A549 (cell line): ENCODE measurements around the gene MPZL2.

Source experiments
- BHLHE40 ChIP-seq: IDR thresholded peaks from 2 replicates; pipeline ENCODE4 v1.6.1; 2012; ENCODE audit warnings: low read depth, low read length, inconsistent platforms
- EP300 ChIP-seq, 2 experiments: fragments of >200 bp; sonication (Bioruptor Twin); formaldehyde crosslinking; IDR thresholded peaks; 2 replicates in 1 of 2; 3 replicates in 1 of 2; pipeline ENCODE4 v1.6.1; 2016 to 2017
- FOSL2 ChIP-seq, 2 experiments: fragments of 450-650 bp in 1 of 2; fragments of >200 bp in 1 of 2; sonication (Bioruptor Twin) in 1 of 2; formaldehyde crosslinking; IDR thresholded peaks; 2 replicates each; pipeline versions ENCODE4 v1.5.0 to v1.6.1; 2016 to 2020; ENCODE audit warnings: mild to moderate bottlenecking in 1 of 2, moderate library complexity in 1 of 2
- HDAC2 ChIP-seq: fragments of 200-600 bp; sonication (generic); IDR thresholded peaks from 2 replicates; pipeline ENCODE4 v1.6.1; 2016
- POLR2A ChIP-seq: IDR thresholded peaks from 2 replicates; pipeline ENCODE4 v1.6.1; 2012; ENCODE audit warnings: mild to moderate bottlenecking, low read length
- RAD21 ChIP-seq, 2 experiments: fragments of >200 bp in 1 of 2; sonication (Bioruptor Twin) in 1 of 2; formaldehyde crosslinking in 1 of 2; IDR thresholded peaks in 1 of 2; conservative IDR thresholded peaks in 1 of 2; 2 replicates in 1 of 2; 3 replicates in 1 of 2; pipeline ENCODE4 v1.6.1; 2012 to 2018; ENCODE audit warnings: inconsistent platforms in 1 of 2
- TF ChIP-seq, protein P1 (sequence below): fragments of >200 bp; sonication (Bioruptor Twin); formaldehyde crosslinking; IDR thresholded peaks from 3 replicates; pipeline ENCODE4 v1.6.1; 2016
- TF ChIP-seq, protein P2 (sequence below): fragments of 200-600 bp; sonication (generic); IDR thresholded peaks from 2 replicates; pipeline ENCODE4 v1.6.1; 2016; ENCODE audit warnings: antibody characterized with exemption, mild to moderate bottlenecking, moderate library complexity
- TF ChIP-seq, protein P3 (sequence below): IDR thresholded peaks from 2 replicates; pipeline ENCODE4 v1.6.1; 2012

DNA sequence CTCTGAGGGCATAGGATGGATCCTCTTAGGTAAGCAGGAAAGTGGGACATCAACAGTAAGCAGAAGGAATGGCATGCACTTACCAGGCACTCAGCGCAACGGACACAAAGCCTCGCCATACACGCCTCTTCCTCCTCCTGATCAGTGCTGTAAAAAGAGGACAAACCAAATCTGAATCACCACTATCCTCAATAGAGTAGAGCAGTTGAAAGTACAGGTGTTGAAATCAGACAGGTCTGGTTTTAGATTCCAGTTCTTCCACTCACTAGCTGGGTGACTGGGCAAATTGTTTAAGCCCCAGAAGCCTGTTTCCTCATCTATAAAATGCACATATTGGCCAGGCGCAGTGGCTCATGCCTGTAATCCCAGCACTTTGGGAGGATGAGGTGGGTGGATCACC lies 30.7 kb downstream of the MPZL2 start:
- TF ChIP-seq, protein P1, sequence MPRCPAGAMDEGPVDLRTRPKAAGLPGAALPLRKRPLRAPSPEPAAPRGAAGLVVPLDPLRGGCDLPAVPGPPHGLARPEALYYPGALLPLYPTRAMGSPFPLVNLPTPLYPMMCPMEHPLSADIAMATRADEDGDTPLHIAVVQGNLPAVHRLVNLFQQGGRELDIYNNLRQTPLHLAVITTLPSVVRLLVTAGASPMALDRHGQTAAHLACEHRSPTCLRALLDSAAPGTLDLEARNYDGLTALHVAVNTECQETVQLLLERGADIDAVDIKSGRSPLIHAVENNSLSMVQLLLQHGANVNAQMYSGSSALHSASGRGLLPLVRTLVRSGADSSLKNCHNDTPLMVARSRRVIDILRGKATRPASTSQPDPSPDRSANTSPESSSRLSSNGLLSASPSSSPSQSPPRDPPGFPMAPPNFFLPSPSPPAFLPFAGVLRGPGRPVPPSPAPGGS, result no peak
- no peak for TF ChIP-seq FOSL2 (IDR thresholded peaks at IDR 0.05)
- TF ChIP-seq FOSL2 (CRISPR knock-in tag; IDR thresholded peaks at IDR 0.05), result no peak
- TF ChIP-seq POLR2A, result no peak
- TF ChIP-seq BHLHE40, result no peak
- TF ChIP-seq HDAC2, result no peak
- TF ChIP-seq, protein P2, sequence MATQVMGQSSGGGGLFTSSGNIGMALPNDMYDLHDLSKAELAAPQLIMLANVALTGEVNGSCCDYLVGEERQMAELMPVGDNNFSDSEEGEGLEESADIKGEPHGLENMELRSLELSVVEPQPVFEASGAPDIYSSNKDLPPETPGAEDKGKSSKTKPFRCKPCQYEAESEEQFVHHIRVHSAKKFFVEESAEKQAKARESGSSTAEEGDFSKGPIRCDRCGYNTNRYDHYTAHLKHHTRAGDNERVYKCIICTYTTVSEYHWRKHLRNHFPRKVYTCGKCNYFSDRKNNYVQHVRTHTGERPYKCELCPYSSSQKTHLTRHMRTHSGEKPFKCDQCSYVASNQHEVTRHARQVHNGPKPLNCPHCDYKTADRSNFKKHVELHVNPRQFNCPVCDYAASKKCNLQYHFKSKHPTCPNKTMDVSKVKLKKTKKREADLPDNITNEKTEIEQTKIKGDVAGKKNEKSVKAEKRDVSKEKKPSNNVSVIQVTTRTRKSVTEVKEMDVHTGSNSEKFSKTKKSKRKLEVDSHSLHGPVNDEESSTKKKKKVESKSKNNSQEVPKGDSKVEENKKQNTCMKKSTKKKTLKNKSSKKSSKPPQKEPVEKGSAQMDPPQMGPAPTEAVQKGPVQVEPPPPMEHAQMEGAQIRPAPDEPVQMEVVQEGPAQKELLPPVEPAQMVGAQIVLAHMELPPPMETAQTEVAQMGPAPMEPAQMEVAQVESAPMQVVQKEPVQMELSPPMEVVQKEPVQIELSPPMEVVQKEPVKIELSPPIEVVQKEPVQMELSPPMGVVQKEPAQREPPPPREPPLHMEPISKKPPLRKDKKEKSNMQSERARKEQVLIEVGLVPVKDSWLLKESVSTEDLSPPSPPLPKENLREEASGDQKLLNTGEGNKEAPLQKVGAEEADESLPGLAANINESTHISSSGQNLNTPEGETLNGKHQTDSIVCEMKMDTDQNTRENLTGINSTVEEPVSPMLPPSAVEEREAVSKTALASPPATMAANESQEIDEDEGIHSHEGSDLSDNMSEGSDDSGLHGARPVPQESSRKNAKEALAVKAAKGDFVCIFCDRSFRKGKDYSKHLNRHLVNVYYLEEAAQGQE, result no peak
- TF ChIP-seq EP300 (IDR thresholded peaks at IDR 0.05), result no peak
- TF ChIP-seq, protein P3, sequence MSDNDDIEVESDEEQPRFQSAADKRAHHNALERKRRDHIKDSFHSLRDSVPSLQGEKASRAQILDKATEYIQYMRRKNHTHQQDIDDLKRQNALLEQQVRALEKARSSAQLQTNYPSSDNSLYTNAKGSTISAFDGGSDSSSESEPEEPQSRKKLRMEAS, result no peak
- TF ChIP-seq RAD21 (conservative IDR thresholded peaks at IDR 0.05 in 1 of 2, IDR thresholded peaks at IDR 0.05 in 1 of 2), result no peak
